GM23248 (cell line): ENCODE data around the gene RPL39L.

Experiments
- EZH2 ChIP-seq: fragments of 200-600 bp; sonication (generic); IDR thresholded peaks from 2 replicates; pipeline ENCODE4 v1.6.1; 2018; ENCODE audit warnings: antibody characterized with exemption, mild to moderate bottlenecking; ENCODE audit not compliant: insufficient read depth, poor library complexity, severe bottlenecking
- EZH2phosphoT487 ChIP-seq: fragments of 200-600 bp; sonication (generic); IDR thresholded peaks from 2 replicates; pipeline ENCODE4 v1.6.1; 2018; ENCODE audit warnings: antibody characterized with exemption, moderate library complexity, mild to moderate bottlenecking, low read depth; ENCODE audit not compliant: insufficient read depth

DNA sequence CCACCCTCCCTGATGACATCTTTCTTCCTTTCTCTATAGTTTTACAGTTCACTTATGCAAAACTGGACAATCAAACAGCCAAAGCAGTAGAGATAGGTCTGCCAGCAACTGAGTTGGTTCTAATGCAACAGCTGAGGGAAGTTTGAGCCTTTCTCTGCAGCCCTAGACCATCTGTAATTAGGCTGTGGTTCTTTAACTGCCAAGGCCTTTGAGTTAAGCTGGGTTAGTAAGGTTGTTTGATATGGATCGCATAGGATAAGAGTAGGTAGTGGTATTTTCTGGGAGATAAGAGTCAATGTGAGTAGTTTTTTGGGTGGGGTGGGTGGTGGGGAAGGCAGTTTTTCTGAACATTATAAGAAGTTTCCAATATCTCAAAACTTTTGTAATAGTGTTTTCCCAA is 3.0 kb downstream of the RPL39L start:
- TF ChIP-seq EZH2 (no peak), EZH2phosphoT487 (no peak)
